Right lobe of liver (tissue), 4 donors: Measurements from ENCODE around the gene AMACR.

ENCODE experiments used
- POLR2A ChIP-seq: fragments of 450-650 bp; IDR thresholded peaks from one replicate; pipeline ENCODE4 v1.6.1; 2017; ENCODE audit warnings: antibody characterized with exemption, mild to moderate bottlenecking
- TF ChIP-seq, protein P1 (sequence below), 4 donors: fragments of 200-600 bp in 3 of 4; fragments of 450-650 bp in 1 of 4; IDR thresholded peaks; one replicate each; pipeline versions ENCODE4 v1.5.1 to v1.8.0; 2016 to 2022; ENCODE audit warnings: antibody characterized with exemption in 4 of 4, mild to moderate bottlenecking in 2 of 4
- donor health status: DM: no; HTN: no; CAD: no.
- donor health status: DM: no; HTN: no; CAD: no.
- donor health status: DM: no; HTN: yes; CAD: no.

DNA sequence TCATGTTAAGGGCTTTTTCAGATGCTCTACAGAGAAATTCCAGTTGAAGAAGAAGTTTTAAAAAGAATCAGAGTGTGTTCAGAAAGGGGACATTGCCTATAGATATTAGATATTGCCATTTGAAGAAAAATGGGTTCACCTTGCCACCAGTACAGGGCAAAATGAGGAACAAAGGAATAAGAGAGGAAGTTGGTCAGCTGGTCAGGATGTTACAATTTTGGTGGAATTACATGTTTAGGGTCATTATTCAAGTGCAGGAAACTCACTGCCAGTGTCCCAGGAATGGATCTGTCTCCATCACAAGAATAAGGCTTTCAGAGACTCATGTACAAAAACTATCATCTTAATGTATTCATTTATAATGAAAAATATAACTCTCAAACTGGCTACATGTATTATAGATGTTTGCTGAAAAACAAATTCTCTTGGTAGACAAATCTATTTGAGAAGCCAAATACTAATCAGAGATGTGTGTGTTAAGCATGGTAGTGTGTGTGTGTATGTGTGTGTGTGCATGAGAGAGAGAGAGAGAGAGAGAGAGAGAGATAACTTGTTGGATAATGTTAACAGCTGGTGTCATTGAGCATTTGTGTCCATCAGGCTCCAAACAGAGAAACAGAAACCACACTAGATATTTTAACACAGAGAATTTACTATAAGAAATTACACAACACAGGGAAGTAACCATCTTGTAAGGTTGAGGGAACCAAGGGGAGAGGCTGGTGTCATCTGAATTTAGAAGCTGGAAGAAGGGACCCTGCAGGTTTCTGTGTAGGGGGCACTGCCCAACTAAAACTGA lies 40.1 kb upstream of the AMACR start:
- TF ChIP-seq, protein P1, sequence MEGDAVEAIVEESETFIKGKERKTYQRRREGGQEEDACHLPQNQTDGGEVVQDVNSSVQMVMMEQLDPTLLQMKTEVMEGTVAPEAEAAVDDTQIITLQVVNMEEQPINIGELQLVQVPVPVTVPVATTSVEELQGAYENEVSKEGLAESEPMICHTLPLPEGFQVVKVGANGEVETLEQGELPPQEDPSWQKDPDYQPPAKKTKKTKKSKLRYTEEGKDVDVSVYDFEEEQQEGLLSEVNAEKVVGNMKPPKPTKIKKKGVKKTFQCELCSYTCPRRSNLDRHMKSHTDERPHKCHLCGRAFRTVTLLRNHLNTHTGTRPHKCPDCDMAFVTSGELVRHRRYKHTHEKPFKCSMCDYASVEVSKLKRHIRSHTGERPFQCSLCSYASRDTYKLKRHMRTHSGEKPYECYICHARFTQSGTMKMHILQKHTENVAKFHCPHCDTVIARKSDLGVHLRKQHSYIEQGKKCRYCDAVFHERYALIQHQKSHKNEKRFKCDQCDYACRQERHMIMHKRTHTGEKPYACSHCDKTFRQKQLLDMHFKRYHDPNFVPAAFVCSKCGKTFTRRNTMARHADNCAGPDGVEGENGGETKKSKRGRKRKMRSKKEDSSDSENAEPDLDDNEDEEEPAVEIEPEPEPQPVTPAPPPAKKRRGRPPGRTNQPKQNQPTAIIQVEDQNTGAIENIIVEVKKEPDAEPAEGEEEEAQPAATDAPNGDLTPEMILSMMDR (IDR thresholded peaks at IDR 0.05): no peak
- no peak for TF ChIP-seq POLR2A
